ENCODE results near the gene TCTA.

- no peak for TF ChIP-seq CTCF (IDR thresholded peaks at IDR 0.05)
- no peak for TF ChIP-seq POLR2A (IDR thresholded peaks at IDR 0.05)
These were observed 12.6 kb downstream of the TCTA start for GRCh38 chr3:49424816-49425215.

All from esophagus squamous epithelium (tissue), 4 donors.